Peyer's patch (tissue), 4 donors: ENCODE results near the gene NR6A1.

ENCODE experiments used
- POLR2A ChIP-seq, 2 donors: fragments of 450-650 bp; IDR thresholded peaks; one replicate each; pipeline ENCODE4 v1.5.1; 2017; ENCODE audit warnings: antibody characterized with exemption in 2 of 2, mild to moderate bottlenecking in 2 of 2, moderate library complexity in 2 of 2
- TF ChIP-seq, protein P1 (sequence below), 6 experiments: fragments of 450-650 bp in 4 of 6; fragments of 200-600 bp in 2 of 6; sonication (generic) in 1 of 6; IDR thresholded peaks; one replicate each; pipeline ENCODE4 v1.5.1; 2017 to 2019; ENCODE audit warnings: antibody characterized with exemption in 6 of 6, mild to moderate bottlenecking in 3 of 6, moderate library complexity in 1 of 6

DNA sequence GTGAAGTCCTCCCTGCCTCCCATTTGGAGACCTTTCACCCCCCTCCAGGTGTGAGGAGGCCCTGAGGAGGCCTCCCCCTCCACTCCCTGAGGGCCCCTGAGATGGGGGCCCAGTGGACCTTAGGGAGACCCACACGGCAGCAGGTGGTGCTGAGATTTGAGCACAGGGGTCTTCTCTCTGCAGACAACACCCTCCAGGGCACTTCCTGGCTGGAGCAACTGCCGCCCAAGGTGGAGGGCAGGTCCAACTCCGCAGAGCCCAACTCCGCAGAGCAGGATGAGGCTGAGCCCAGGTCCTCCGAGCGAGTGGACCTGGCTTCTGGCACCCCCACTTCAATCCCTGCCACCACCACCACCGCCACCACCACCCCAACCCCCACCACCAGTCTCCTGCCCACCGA is 32.8 kb upstream of the NR6A1 start:
- TF ChIP-seq, protein P1, sequence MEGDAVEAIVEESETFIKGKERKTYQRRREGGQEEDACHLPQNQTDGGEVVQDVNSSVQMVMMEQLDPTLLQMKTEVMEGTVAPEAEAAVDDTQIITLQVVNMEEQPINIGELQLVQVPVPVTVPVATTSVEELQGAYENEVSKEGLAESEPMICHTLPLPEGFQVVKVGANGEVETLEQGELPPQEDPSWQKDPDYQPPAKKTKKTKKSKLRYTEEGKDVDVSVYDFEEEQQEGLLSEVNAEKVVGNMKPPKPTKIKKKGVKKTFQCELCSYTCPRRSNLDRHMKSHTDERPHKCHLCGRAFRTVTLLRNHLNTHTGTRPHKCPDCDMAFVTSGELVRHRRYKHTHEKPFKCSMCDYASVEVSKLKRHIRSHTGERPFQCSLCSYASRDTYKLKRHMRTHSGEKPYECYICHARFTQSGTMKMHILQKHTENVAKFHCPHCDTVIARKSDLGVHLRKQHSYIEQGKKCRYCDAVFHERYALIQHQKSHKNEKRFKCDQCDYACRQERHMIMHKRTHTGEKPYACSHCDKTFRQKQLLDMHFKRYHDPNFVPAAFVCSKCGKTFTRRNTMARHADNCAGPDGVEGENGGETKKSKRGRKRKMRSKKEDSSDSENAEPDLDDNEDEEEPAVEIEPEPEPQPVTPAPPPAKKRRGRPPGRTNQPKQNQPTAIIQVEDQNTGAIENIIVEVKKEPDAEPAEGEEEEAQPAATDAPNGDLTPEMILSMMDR (IDR thresholded peaks at IDR 0.05), result no peak
- no peak for TF ChIP-seq POLR2A (IDR thresholded peaks at IDR 0.05)
